ENCODE measurements around the gene MRPL37.

DNA sequence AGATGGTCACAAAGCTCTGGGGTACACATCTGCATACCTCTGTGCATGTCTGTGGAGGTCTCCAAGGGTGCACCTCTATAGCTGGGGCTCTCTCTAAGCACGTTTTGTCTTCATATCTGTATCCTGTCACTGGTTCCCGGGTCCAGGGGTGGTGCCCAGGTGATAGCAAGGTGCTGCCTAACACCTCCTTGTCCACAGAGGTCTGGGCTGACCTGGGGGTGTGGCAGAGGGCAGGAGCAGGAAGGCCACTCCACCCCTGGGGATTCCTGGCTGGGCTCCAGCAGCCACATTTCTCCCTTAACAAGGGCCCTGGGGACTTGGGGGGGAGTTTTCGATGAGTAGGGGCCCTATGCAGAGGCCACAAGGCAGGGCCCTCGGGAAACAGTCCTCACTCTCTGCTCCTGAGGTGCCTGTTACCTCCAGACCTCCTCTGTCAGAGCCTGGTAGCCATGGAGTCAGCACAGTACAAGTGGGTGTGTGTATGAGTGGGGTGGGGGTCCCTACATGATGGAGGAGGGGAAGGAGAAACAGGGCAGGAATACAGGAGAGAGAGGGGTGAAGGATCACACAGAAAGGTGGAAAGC lies 40.1 kb upstream of the MRPL37 start:
- no peak for TF ChIP-seq CTCF (conservative IDR thresholded peaks at IDR 0.05; ENCODE audit: low read length)
- TF ChIP-seq EZH2phosphoT487 (IDR thresholded peaks at IDR 0.05; ENCODE audit: borderline replicate concordance): no peak

Data from Loucy (cell line).